K562 (cell line): Measurements from ENCODE around the gene LLGL1. TPM values are rescaled to one million over a fixed set of nuclear protein-coding genes. Genes with fewer than 3 reads are reported as not detected.

Experiments
- BACH1 ChIP-seq: fragments of 200-800 bp; sonication (Bioruptor generic); IDR thresholded peaks from 2 replicates; pipeline ENCODE4 v1.6.1; 2016; ENCODE audit warnings: missing genetic modification characterization, missing compliant biosample characterization
- LCOR ChIP-seq: sonication (generic); formaldehyde crosslinking; IDR thresholded peaks from 2 replicates; pipeline ENCODE4 v1.8.0; 2022; ENCODE audit warnings: mild to moderate bottlenecking, missing genetic modification reagents
- MGA ChIP-seq: fragments of 450-650 bp; IDR thresholded peaks from 2 replicates; pipeline ENCODE4 v1.6.1; 2016; ENCODE audit warnings: mild to moderate bottlenecking, moderate library complexity
- ZBTB40 ChIP-seq, 2 experiments: fragments of 450-650 bp in 1 of 2; sonication (generic) in 1 of 2; formaldehyde crosslinking in 1 of 2; IDR thresholded peaks; 2 replicates each; pipeline versions ENCODE4 v1.7.1 to v1.9.0; 2016 to 2022; ENCODE audit warnings: inconsistent platforms in 1 of 2, mild to moderate bottlenecking in 1 of 2, missing genetic modification reagents in 1 of 2
- polyA plus RNA-seq, 8 experiments: library from polyadenylated mRNA; depleted of rRNA in 4 of 8; stranded (reverse) in 5 of 8; unstranded in 3 of 8; fragments of >200 nt; fragmentation: Nextera tagmentation in 2 of 8; fragmentation: Illumina TruSeq in 1 of 8; extraction: Ambion mirVana in 2 of 8; extraction: Trizol in 1 of 8; gene quantifications; 2 replicates each; pipeline versions ENCODE4 v1.2.1 to v1.2.3, GENCODE V29; 2011 to 2014; ENCODE audit warnings: inconsistent platforms in 1 of 8, missing spikeins in 1 of 8
- total RNA-seq, 7 experiments: library from RNA; depleted of rRNA in 6 of 7; stranded (reverse); fragments of >200 nt in 6 of 7; fragmentation: Illumina TruSeq in 2 of 7; extraction: Trizol in 2 of 7; gene quantifications; 2 replicates each; pipeline versions ENCODE4 v1.2.1 to v1.2.3, GENCODE V29; 2011 to 2021; ENCODE audit warnings: low replicate concordance in 1 of 7

The LLGL1 gene
- total and polyA plus RNA-seq, 9 of the 15 experiments (the other 6 are each of a cell fraction or from before 2014, with no cell fraction given), result 0.11 to 12.9 (median 5.3) TPM; not detected in 1

GRCh38 chr17:18184143-18185031 lies 41.0 kb upstream of the LLGL1 start (continued):
- TF ChIP-seq ZBTB40 (IDR thresholded peaks at IDR 0.05) (no peak), ZBTB40 (CRISPR knock-in tag; IDR thresholded peaks at IDR 0.05) (no peak), LCOR (CRISPR knock-in tag) (no peak), MGA (peak; percentile 79), BACH1 (tag) (no peak)
